ENCODE data around the gene ALKBH5.

GRCh38 chr17:18139949-18140348 is 43.7 kb upstream of the ALKBH5 start:
- TF ChIP-seq CTCF (IDR thresholded peaks at IDR 0.05) (no peak; the same call in 1 of the 2 replicates), TCF7L2 (IDR thresholded peaks at IDR 0.05; ENCODE audit: low read depth, low read length) (no peak)
